MCF 10A (cell line): ENCODE measurements around the gene ENO2. TPM values are rescaled to one million over a fixed set of nuclear protein-coding genes. Genes with fewer than 3 reads are reported as not detected.

Experiments
- BruUV-seq: library from RNA; stranded (reverse); fragments of 400-500 nt; replicated peaks from 2 replicates; lab custom pipeline; 2021; lab: Mats Ljungman, UMichigan
- CTCF ChIA-PET: fragments of 300-600 bp; sonication (Branson Sonifier 250); formaldehyde crosslinking; extraction: SDS; loops from one replicate; lab custom pipeline; 2021; ENCODE audit warnings: antibody characterized with exemption, inconsistent platforms; lab: Yijun Ruan, JAX
- POLR2A ChIA-PET: fragments of 300-600, 350-650 bp; sonication (Branson Sonifier 250); formaldehyde crosslinking; extraction: SDS; loops from one replicate; lab custom pipeline; 2020; ENCODE audit warnings: antibody characterized with exemption, inconsistent platforms; lab: Yijun Ruan, JAX
- DNase-seq: peaks from one replicate; pipeline ENCODE4 v3.0.0-alpha.2; 2018; ENCODE audit not compliant: unreplicated experiment
- H3K27ac Mint-ChIP-seq: one replicate; pipeline ENCODE4 v1.8.0; 2022; ENCODE audit warnings: mild to moderate bottlenecking, low read depth, mixed read lengths; ENCODE audit not compliant: unreplicated experiment
- H3K27me3 Mint-ChIP-seq: one replicate; pipeline ENCODE4 v1.8.0; 2022; ENCODE audit warnings: mixed read lengths; ENCODE audit not compliant: insufficient read depth, unreplicated experiment
- H3K36me3 Mint-ChIP-seq: one replicate; pipeline ENCODE4 v1.8.0; 2022; ENCODE audit warnings: mild to moderate bottlenecking, moderate library complexity, mixed read lengths; ENCODE audit not compliant: insufficient read depth, unreplicated experiment
- H3K4me1 Mint-ChIP-seq: one replicate; pipeline ENCODE4 v1.8.0; 2022; ENCODE audit warnings: mixed read lengths; ENCODE audit not compliant: insufficient read depth, unreplicated experiment
- H3K4me3 Mint-ChIP-seq: one replicate; pipeline ENCODE4 v1.8.0; 2022; ENCODE audit warnings: mild to moderate bottlenecking, moderate library complexity, mixed read lengths; ENCODE audit not compliant: unreplicated experiment
- H3K9me3 Mint-ChIP-seq: one replicate; pipeline ENCODE4 v1.8.0; 2022; ENCODE audit warnings: mixed read lengths; ENCODE audit not compliant: unreplicated experiment
- CTCF ChIP-seq: fragments of 200-600 bp; IDR thresholded peaks from one replicate; pipeline ENCODE4 v1.8.0; 2022; ENCODE audit warnings: antibody characterized with exemption, mild to moderate bottlenecking; ENCODE audit not compliant: unreplicated experiment
- intact Hi-C: fragments of 100-400 bp; cut with micrococcal nuclease; formaldehyde crosslinking; loops from 2 replicates; pipeline ENCODE4 v1.14.1; 2022
- total RNA-seq: library from RNA; stranded (reverse); gene quantifications from 2 replicates; pipeline ENCODE4 v1.2.3, GENCODE V29; 2022

Gene ENO2
- total RNA-seq, 1 experiment from 2014 or later = 0.30 TPM

DNA sequence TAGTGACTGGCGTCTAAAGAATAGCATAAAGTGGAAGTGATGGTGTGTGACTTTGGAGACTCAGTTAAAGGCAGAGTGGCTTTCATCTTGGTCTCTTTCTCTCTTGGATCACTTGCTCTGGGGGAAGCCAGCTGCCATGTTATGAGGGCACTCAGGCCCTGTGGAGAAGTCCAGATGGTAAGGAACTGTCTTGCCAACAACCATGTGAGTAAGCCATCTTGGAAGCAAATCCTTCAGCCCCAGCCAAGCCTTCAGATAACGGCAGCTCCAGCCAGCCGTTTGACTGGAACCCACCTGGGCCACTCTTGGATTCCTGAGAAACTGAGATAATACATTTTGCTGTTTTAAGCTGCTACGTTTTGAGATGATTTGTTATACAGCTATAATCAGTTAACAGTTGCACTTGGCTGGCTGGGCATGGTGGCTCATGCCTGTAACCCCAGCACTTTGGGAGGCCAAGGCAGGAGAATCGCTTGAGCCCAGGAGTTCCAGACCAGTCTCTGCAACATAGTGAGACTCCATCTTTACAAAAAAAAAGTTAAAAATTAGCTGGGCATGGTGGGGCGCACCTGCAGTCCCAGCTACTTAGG, 17.4 kb upstream of the ENO2 start:
- no peak for TF ChIP-seq CTCF
- DNase-seq = no peak
- Mint-ChIP-seq H3K27ac (no peak overlapping the region), H3K27me3 (no peaks in the 10 kb centered on the region), H3K4me1 (peaks cover 5% of the 10 kb centered on the region), H3K9me3 (no peaks in the 10 kb centered on the region), H3K4me3 (no peak overlapping the region), H3K36me3 (no peaks in the 10 kb centered on the region)
- ChIA-PET CTCF (interaction anchor here (0.9 to 2.4 kb wide), 4 partner anchors 25 to 216 kb away, joined by 3 to 23 read pairs (median 4); partner anchors contain the start of gene SPSB2), POLR2A (interaction anchor here (0.6 to 1.5 kb wide), 2 partner anchors 27 to 82 kb away, joined by 3 to 5 read pairs; no protein-coding TSS in a partner anchor)
- no TSS peak for BruUV-seq
- intact Hi-C loops = no loop called here

DNA sequence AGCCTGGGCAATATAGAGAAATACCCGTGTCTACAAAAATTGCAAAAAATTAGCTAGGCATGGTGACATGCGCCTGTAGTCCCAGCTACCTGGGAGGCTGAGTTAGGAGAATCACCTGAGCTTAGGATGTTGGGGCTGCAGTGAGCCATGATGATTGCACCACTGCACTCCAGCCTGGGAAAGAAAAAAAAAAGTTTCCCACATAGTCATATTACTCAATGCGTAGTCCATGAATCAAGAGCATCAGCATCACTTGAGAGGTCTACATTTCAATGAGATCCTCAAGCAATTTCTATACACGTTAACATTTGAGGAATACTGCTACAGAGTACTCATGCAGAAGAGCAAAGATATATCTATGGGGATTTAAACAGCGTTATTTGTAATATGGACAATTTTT, 15.0 kb upstream of the ENO2 start:
- Mint-ChIP-seq H3K9me3 (no peaks in the 10 kb centered on the region), H3K27ac (no peak overlapping the region), H3K4me3 (no peak overlapping the region), H3K27me3 (no peaks in the 10 kb centered on the region), H3K4me1 (peaks cover 5% of the 10 kb centered on the region), H3K36me3 (no peaks in the 10 kb centered on the region)
- BruUV-seq = no TSS peak
- DNase-seq = peak; percentile 15
- ChIA-PET POLR2A (interaction anchor here (0.6 to 1.7 kb wide), 3 partner anchors 27 to 499 kb away, joined by 3 to 5 read pairs (median 3); no protein-coding TSS in a partner anchor), CTCF (interaction anchor here (0.9 to 1.9 kb wide), 2 partner anchors 8 to 25 kb away, joined by 4 to 5 read pairs; no protein-coding TSS in a partner anchor)
- no peak for TF ChIP-seq CTCF
- intact Hi-C loops = no loop called here

- TF ChIP-seq CTCF = no peak
- H3K9me3 Mint-ChIP-seq = no peaks in the 10 kb centered on the region
- H3K36me3 Mint-ChIP-seq = no peaks in the 10 kb centered on the region
- H3K4me1 Mint-ChIP-seq = peaks cover 5% of the 10 kb centered on the region
- no peak overlapping the region for H3K27ac Mint-ChIP-seq
- no TSS peak for BruUV-seq
- intact Hi-C loops = no loop called here
- no peaks in the 10 kb centered on the region for H3K27me3 Mint-ChIP-seq
- DNase-seq = peak; percentile 40
- CTCF ChIA-PET = interaction anchor here (0.6 to 1.9 kb wide), 5 partner anchors 8 to 374 kb away, joined by 3 to 6 read pairs (median 4); partner anchors contain the start of gene SPSB2
- no peak overlapping the region for H3K4me3 Mint-ChIP-seq
- POLR2A ChIA-PET = interaction anchor here (0.6 to 1.7 kb wide), 4 partner anchors 9 to 500 kb away, joined by 3 to 5 read pairs (median 3); no protein-coding TSS in a partner anchor
These were observed 14.4 kb upstream of the ENO2 start for GRCh38 chr12:6899837-6900519.

- intact Hi-C loops = no loop called here
- H3K36me3 Mint-ChIP-seq = no peaks in the 10 kb centered on the region
- CTCF ChIA-PET = interaction anchor here (0.9 to 1.6 kb wide), 5 partner anchors 8 to 62 kb away, joined by 3 to 14 read pairs (median 3); no protein-coding TSS in a partner anchor
- H3K4me1 Mint-ChIP-seq = peaks cover 5% of the 10 kb centered on the region
- no peak for TF ChIP-seq CTCF
- POLR2A ChIA-PET = interaction anchor here (0.6 to 1.4 kb wide), 3 partner anchors 23 to 51 kb away, joined by 3 to 5 read pairs (median 4); no protein-coding TSS in a partner anchor
- no TSS peak for BruUV-seq
- no peak overlapping the region for H3K4me3 Mint-ChIP-seq
- no peaks in the 10 kb centered on the region for H3K9me3 Mint-ChIP-seq
- H3K27ac Mint-ChIP-seq = no peak overlapping the region
- no peaks in the 10 kb centered on the region for H3K27me3 Mint-ChIP-seq
- DNase-seq = no peak
These were observed 11.9 kb upstream of the ENO2 start for GRCh38 chr12:6902448-6902847.
